ENCODE results near the gene YES1.
A peak's percentile ranks its signal among the peaks of the same experiment; 100 is the strongest.
"Not testable (repeated sequence)": the region's sequence is repeated elsewhere in the genome, so short reads cannot be mapped to it uniquely, and the experiment has no call there.

Gene YES1

GRCh38 chr18:808502-808901 lies 3.5 kb downstream of the YES1 start:
- Histone ChIP-seq H3K9me3 (replicated peaks in 1 of 11) (peaks cover 0 to 6% (median 0%) of the 10 kb centered on the region in 11 experiments; a peak in 3 of 22 replicates), H3K4me2 (peak overlapping the region in 10 of 11 experiments; percentile 36 to 89 (median 46); a peak in 18 of 22 replicates), H3K27ac (no peak overlapping the region), H3K9ac (no peak overlapping the region), H3K27me3 (peaks cover 0 to 47% (median 0%) of the 10 kb centered on the region in 11 experiments; a peak in 7 of 22 replicates), H3K4me3 (no peak overlapping the region), H3K4me1 (peaks cover 47 to 71% (median 59%) of the 10 kb centered on the region in 10 experiments), H3K36me3 (peaks cover 0 to 9% (median 0%) of the 10 kb centered on the region in 11 experiments; a peak in 1 of 22 replicates), H4K20me1 (peaks cover 66 to 85% (median 77%) of the 10 kb centered on the region in 11 experiments)
- TF ChIP-seq Cebpa-rat (IDR thresholded peaks at IDR 0.05), result no peak

- TF ChIP-seq Cebpa-rat (IDR thresholded peaks at IDR 0.05), result no peak
- Histone ChIP-seq H3K9me3 (replicated peaks in 1 of 11) (peaks cover 0 to 6% (median 0%) of the 10 kb centered on the region in 11 experiments; a peak in 3 of 22 replicates), H3K27me3 (peaks cover 0 to 47% (median 0%) of the 10 kb centered on the region in 11 experiments; a peak in 7 of 22 replicates), H3K4me3 (no peak overlapping the region), H3K36me3 (peaks cover 0 to 9% (median 0%) of the 10 kb centered on the region in 11 experiments; a peak in 1 of 22 replicates), H4K20me1 (peaks cover 70 to 89% (median 81%) of the 10 kb centered on the region in 11 experiments), H3K9ac (no peak overlapping the region; a peak in 1 of 22 replicates), H3K4me2 (peak overlapping the region; percentile 2 to 89 (median 43); a peak in 21 of 22 replicates), H3K4me1 (peaks cover 46 to 67% (median 57%) of the 10 kb centered on the region in 10 experiments), H3K27ac (no peak overlapping the region; a peak in 1 of 22 replicates)
These were observed 4.0 kb downstream of the YES1 start for GRCh38 chr18:808086-808485.

GRCh38 chr18:805755-806110 lies 6.3 kb downstream of the YES1 start:
- peak overlapping the region in 1 of 10 experiments; percentile 26; a peak in 1 of 20 replicates for H3K4me3 ChIP-seq
- H3K36me3 ChIP-seq, result peaks cover 0 to 13% (median under 1%) of the 10 kb centered on the region in 11 experiments; a peak in 3 of 22 replicates
- no peak for TF ChIP-seq Cebpa-rat (IDR thresholded peaks at IDR 0.05)
- H3K9ac ChIP-seq, result peak overlapping the region in 1 of 11 experiments; percentile 20; a peak in 2 of 22 replicates
- H3K4me2 ChIP-seq, result peak overlapping the region; percentile 23 to 87 (median 63); a peak in 21 of 22 replicates
- H3K27ac ChIP-seq, result peak overlapping the region in 3 of 11 experiments; percentile 8 to 22 (median 10); a peak in 2 of 22 replicates
- peaks cover 0 to 6% (median 0%) of the 10 kb centered on the region in 11 experiments; a peak in 3 of 22 replicates for H3K9me3 ChIP-seq (replicated peaks in 1 of 11)
- peaks cover 74 to 100% (median 100%) of the 10 kb centered on the region in 11 experiments for H4K20me1 ChIP-seq
- H3K4me1 ChIP-seq, result peaks cover 47 to 82% (median 68%) of the 10 kb centered on the region in 10 experiments
- peaks cover 0 to 46% (median 0%) of the 10 kb centered on the region in 11 experiments; a peak in 7 of 22 replicates for H3K27me3 ChIP-seq

GRCh38 chr18:805008-805754 lies 6.9 kb downstream of the YES1 start:
- Histone ChIP-seq H3K4me3 (peak overlapping the region in 1 of 10 experiments; percentile 26; a peak in 1 of 20 replicates), H3K27ac (peak overlapping the region in 4 of 11 experiments; percentile 8 to 22 (median 12); a peak in 2 of 22 replicates), H3K9me3 (replicated peaks in 1 of 11) (peaks cover 0 to 6% (median 0%) of the 10 kb centered on the region in 11 experiments; a peak in 3 of 22 replicates), H3K4me2 (peak overlapping the region; percentile 23 to 87 (median 63); a peak in 21 of 22 replicates), H3K27me3 (peaks cover 0 to 40% (median 0%) of the 10 kb centered on the region in 11 experiments; a peak in 7 of 22 replicates), H4K20me1 (peaks cover 70 to 100% (median 100%) of the 10 kb centered on the region in 11 experiments), H3K9ac (peak overlapping the region in 1 of 11 experiments; percentile 20; a peak in 1 of 22 replicates), H3K36me3 (peaks cover 0 to 18% (median 4%) of the 10 kb centered on the region in 11 experiments; a peak in 5 of 22 replicates), H3K4me1 (peaks cover 44 to 82% (median 67%) of the 10 kb centered on the region in 10 experiments)
- TF ChIP-seq Cebpa-rat (IDR thresholded peaks at IDR 0.05), result no peak

GRCh38 chr18:801137-801536 lies 10.9 kb downstream of the YES1 start:
- Histone ChIP-seq H4K20me1 (peaks cover 32 to 100% (median 100%) of the 10 kb centered on the region in 11 experiments; a peak in 21 of 22 replicates), H3K27me3 (no peaks in the 10 kb centered on the region), H3K4me1 (peaks cover 16 to 59% (median 33%) of the 10 kb centered on the region in 10 experiments), H3K9me3 (replicated peaks in 1 of 11) (no peaks in the 10 kb centered on the region), H3K27ac (peak overlapping the region in 3 of 11 experiments; percentile 27 to 44 (median 34); a peak in 5 of 22 replicates), H3K36me3 (peaks cover 0 to 16% (median 0%) of the 10 kb centered on the region in 11 experiments; a peak in 4 of 22 replicates), H3K4me3 (no peak overlapping the region), H3K4me2 (peak overlapping the region in 8 of 11 experiments; percentile 1 to 68 (median 47); a peak in 13 of 22 replicates), H3K9ac (no peak overlapping the region)
- peak in 7 of 11 experiments; percentile 48 to 83 (median 71); a peak in 9 of 22 replicates for TF ChIP-seq Cebpa-rat (IDR thresholded peaks at IDR 0.05)

- Histone ChIP-seq H3K4me2 (peak overlapping the region in 3 of 11 experiments; percentile 58 to 68 (median 59); a peak in 5 of 22 replicates), H3K4me3 (no peak overlapping the region), H3K27ac (no peak overlapping the region), H4K20me1 (peaks cover 22 to 100% (median 95%) of the 10 kb centered on the region in 11 experiments; a peak in 21 of 22 replicates), H3K27me3 (no peaks in the 10 kb centered on the region), H3K4me1 (peaks cover 5 to 47% (median 22%) of the 10 kb centered on the region in 10 experiments; a peak in 18 of 20 replicates), H3K36me3 (peaks cover 0 to 16% (median 3%) of the 10 kb centered on the region in 11 experiments; a peak in 8 of 22 replicates), H3K9me3 (replicated peaks in 1 of 11) (peaks cover 0 to 8% (median 4%) of the 10 kb centered on the region in 11 experiments; a peak in 18 of 22 replicates), H3K9ac (no peak overlapping the region)
- TF ChIP-seq Cebpa-rat (IDR thresholded peaks at IDR 0.05), result no peak
These were observed 12.1 kb downstream of the YES1 start for GRCh38 chr18:799943-800342.

- not testable (repeated sequence) for H3K4me3 ChIP-seq, H3K27me3 ChIP-seq, H3K27ac ChIP-seq, H3K4me2 ChIP-seq, H3K9ac ChIP-seq
- H3K36me3 ChIP-seq, result peaks cover 0 to 31% (median 15%) of the 10 kb centered on the region in 11 experiments; a peak in 12 of 22 replicates
- H3K4me1 ChIP-seq, result peaks cover 0 to 14% (median 4%) of the 10 kb centered on the region in 10 experiments; a peak in 9 of 20 replicates
- peaks cover 6 to 20% (median 15%) of the 10 kb centered on the region in 11 experiments; a peak in 21 of 22 replicates for H3K9me3 ChIP-seq (replicated peaks in 1 of 11)
- peaks cover 14 to 100% (median 94%) of the 10 kb centered on the region in 11 experiments; a peak in 20 of 22 replicates for H4K20me1 ChIP-seq
These were observed 16.7 kb downstream of the YES1 start for GRCh38 chr18:795383-795782.

- Histone ChIP-seq H4K20me1 (peaks cover 25 to 100% (median 99%) of the 10 kb centered on the region in 11 experiments; a peak in 21 of 22 replicates), H3K27ac (no peak overlapping the region), H3K9ac (no peak overlapping the region), H3K4me1 (peaks cover 19 to 29% (median 26%) of the 10 kb centered on the region in 10 experiments), H3K9me3 (replicated peaks in 1 of 11) (peaks cover under 1 to 8% (median 4%) of the 10 kb centered on the region in 11 experiments; a peak in 20 of 22 replicates), H3K4me2 (no peak overlapping the region), H3K36me3 (peaks cover 0 to 26% (median under 1%) of the 10 kb centered on the region in 11 experiments; a peak in 10 of 22 replicates), H3K4me3 (no peak overlapping the region), H3K27me3 (no peaks in the 10 kb centered on the region)
- no peak for TF ChIP-seq Cebpa-rat (IDR thresholded peaks at IDR 0.05)
These were observed 22.6 kb downstream of the YES1 start for GRCh38 chr18:789397-789796.

All from BLaER1 treated with 17β-estradiol and CSF1 and Interleukin-3, amounts not matched to agents 10 nM and 100 nM (cell line).